ENCODE data around the gene C16orf95. TPM values are rescaled to one million over a fixed set of nuclear protein-coding genes. Genes with fewer than 3 reads are reported as not detected.

The C16orf95 gene
- total RNA-seq, 2 donors from 2014 or later = 0.91 to 8.0 TPM

DNA sequence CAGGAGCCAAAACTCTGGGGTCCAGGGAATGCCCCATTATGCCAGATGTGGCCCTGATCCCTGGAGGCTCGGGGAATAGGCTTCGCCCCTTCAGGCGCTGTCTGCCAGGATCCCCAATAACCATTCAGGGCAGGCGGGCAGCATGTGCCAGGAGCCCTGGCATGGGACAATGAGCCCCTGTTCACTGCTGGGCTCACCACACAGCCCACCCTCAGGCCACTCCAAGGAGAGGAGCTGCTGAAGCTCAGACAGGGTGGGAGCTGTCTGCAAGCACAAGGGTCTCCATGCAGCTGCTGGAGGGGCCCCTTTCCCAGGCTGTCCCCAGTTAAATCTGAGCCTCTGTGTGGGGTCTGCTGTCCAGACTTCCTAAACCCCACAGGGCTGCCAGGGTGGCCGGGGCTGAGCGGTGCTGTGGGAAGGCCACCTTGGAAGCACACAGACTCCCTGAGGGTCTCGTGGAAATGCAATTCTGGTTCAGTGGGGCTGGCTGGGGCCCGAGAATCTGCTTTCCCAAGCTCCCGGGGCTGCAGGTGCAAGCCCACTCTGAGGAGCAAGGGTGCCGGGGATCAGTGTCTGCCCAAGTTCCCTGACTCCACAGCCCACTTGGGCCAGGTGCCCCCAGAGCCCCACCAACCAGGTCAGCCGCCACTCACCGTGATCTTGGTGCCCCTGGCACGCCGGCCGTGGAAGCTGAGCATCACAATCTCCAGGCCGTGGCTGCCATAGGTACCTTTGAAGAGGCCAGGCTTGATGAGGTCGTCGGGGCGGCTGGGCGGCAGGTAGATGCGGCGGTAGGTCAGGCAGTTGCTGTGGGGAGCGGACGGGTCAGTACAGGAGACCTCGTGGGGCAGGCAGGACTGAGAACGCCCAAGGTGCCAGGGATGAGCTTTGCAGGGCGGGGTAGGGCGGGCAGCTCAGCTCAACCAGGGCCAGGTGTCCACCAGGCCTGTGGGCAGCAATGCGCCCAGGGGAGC, 17.7 kb upstream of the C16orf95 start:
- intact Hi-C loops (cut with DNase I) = no loop called here
- WGBS = 90% methylated on average over 24 of the region's 29 CpGs
- Histone ChIP-seq H3K36me3 (peaks cover 16 to 25% of the 10 kb centered on the region in 2 donors), H3K4me3 (no peak overlapping the region), H3K27me3 (replicated peaks; ENCODE audit: insufficient read depth) (no peaks in the 10 kb centered on the region), H3K9me3 (no peaks in the 10 kb centered on the region), H3K4me1 (replicated peaks) (no peaks in the 10 kb centered on the region), H3K27ac (no peak overlapping the region)
- TF ChIP-seq POLR2A (IDR thresholded peaks at IDR 0.05) (no peak), CTCF (IDR thresholded peaks at IDR 0.05) (no peak), POLR2AphosphoS5 (IDR thresholded peaks at IDR 0.05) (no peak)
- DNase-seq (ENCODE audit: low spot score) = no peak

GRCh38 chr16:87333581-87334331, 16.6 kb upstream of the C16orf95 start:
- Histone ChIP-seq H3K27ac (no peak overlapping the region), H3K4me3 (no peak overlapping the region), H3K4me1 (replicated peaks) (no peaks in the 10 kb centered on the region), H3K9me3 (no peaks in the 10 kb centered on the region), H3K27me3 (replicated peaks; ENCODE audit: insufficient read depth) (no peaks in the 10 kb centered on the region), H3K36me3 (peaks cover 16 to 25% of the 10 kb centered on the region in 2 donors)
- no peak for TF ChIP-seq POLR2AphosphoS5 (IDR thresholded peaks at IDR 0.05)
- TF ChIP-seq CTCF (IDR thresholded peaks at IDR 0.05) = no peak
- TF ChIP-seq POLR2A (IDR thresholded peaks at IDR 0.05) = no peak
- no peak for DNase-seq (ENCODE audit: low spot score)
- WGBS = 95% methylated on average over 41 of the region's 41 CpGs
- intact Hi-C loops (cut with DNase I) = no loop called here

DNA sequence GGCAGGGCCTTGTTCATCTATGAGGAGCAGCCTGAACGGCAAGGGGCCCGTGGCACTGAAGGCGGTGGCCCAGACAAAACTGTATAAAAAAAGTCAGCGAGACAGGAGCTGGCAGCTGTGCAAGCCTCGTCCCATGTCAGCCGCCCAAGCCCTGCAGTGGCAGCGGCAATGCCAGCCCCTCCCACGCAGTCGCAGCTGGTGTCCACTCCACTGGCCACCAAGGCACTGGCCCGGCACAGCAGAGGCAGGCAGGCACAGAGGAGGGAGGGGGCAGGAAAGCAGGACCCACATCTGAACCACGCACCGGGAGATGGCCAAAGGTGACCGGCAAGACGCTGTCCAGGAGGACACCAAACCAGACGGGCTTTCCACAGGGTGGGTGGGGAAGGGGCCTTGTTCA, 15.9 kb upstream of the C16orf95 start:
- no peak for DNase-seq (ENCODE audit: low spot score)
- peaks cover 16 to 25% of the 10 kb centered on the region in 2 donors for H3K36me3 ChIP-seq
- no peak overlapping the region for H3K27ac ChIP-seq
- no peaks in the 10 kb centered on the region for H3K9me3 ChIP-seq
- intact Hi-C loops (cut with DNase I) = no loop called here
- no peaks in the 10 kb centered on the region for H3K4me1 ChIP-seq (replicated peaks)
- TF ChIP-seq CTCF (IDR thresholded peaks at IDR 0.05) (no peak), POLR2A (IDR thresholded peaks at IDR 0.05) (no peak), POLR2AphosphoS5 (IDR thresholded peaks at IDR 0.05) (no peak)
- no peaks in the 10 kb centered on the region for H3K27me3 ChIP-seq (replicated peaks; ENCODE audit: insufficient read depth)
- H3K4me3 ChIP-seq = no peak overlapping the region
- 89% methylated on average over 15 of the region's 15 CpGs for WGBS

- WGBS = 78% methylated on average over 10 of the region's 10 CpGs
- no peaks in the 10 kb centered on the region for H3K4me1 ChIP-seq (replicated peaks)
- no peak overlapping the region for H3K4me3 ChIP-seq
- H3K9me3 ChIP-seq = no peaks in the 10 kb centered on the region
- DNase-seq (ENCODE audit: low spot score) = peak; percentile 36
- H3K36me3 ChIP-seq = peaks cover 16 to 25% of the 10 kb centered on the region in 2 donors
- H3K27me3 ChIP-seq (replicated peaks; ENCODE audit: insufficient read depth) = no peaks in the 10 kb centered on the region
- no peak for TF ChIP-seq CTCF (IDR thresholded peaks at IDR 0.05)
- TF ChIP-seq POLR2A (IDR thresholded peaks at IDR 0.05) = no peak
- no peak for TF ChIP-seq POLR2AphosphoS5 (IDR thresholded peaks at IDR 0.05)
- H3K27ac ChIP-seq = no peak overlapping the region
- intact Hi-C loops (cut with DNase I) = no loop called here
Observed at GRCh38 chr16:87332150-87332549, 15.0 kb upstream of the C16orf95 start.

Measured in prostate gland (tissue), 2 donors.